Fibroblast of the conjunctiva (primary cell): ENCODE data around the gene MAGEC3.
"Not testable (repeated sequence)": the region's sequence is repeated elsewhere in the genome, so short reads cannot be mapped to it uniquely, and the experiment has no call there.

ENCODE experiments used
- DNase-seq: peaks from one replicate; pipeline ENCODE4 v3.0.0-alpha.2; 2010; ENCODE audit warnings: low read depth

MAGEC3 gene, protein sequence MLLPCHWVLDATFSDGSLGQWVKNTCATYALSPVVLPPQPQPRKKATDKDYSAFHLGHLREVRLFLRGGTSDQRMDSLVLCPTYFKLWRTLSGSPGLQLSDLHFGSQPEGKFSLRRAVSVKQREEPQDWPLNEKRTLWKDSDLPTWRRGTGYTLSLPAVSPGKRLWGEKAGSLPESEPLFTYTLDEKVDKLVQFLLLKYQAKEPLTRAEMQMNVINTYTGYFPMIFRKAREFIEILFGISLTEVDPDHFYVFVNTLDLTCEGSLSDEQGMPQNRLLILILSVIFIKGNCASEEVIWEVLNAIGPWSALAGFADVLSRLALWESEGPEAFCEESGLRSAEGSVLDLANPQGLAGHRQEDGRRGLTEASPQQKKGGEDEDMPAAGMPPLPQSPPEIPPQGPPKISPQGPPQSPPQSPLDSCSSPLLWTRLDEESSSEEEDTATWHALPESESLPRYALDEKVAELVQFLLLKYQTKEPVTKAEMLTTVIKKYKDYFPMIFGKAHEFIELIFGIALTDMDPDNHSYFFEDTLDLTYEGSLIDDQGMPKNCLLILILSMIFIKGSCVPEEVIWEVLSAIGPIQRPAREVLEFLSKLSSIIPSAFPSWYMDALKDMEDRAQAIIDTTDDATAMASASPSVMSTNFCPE

DNA sequence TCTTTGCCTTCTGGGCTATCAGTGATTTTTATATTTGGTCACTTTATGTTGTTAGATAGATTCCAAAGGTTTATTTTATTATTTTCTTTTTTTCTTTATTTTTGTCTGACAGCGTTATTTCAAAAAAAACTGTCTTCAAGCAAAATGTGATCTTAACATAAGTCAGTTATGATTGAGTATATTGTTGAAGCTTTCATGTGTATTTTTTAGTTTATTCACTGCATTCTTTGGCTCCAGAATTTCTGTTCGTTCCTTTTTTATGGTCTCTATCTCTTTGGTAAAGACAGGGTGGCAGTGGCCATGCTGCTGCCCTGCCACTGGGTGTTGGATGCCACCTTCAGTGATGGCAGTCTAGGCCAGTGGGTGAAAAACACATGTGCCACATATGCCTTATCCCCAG lies at the start of gene MAGEC3:
MAGEC3 (plus strand) TSS at position 301 of the 400 bp plus-strand sequence; CDS start at position 301, 0 bp downstream.
- DNase-seq: no peak

DNA sequence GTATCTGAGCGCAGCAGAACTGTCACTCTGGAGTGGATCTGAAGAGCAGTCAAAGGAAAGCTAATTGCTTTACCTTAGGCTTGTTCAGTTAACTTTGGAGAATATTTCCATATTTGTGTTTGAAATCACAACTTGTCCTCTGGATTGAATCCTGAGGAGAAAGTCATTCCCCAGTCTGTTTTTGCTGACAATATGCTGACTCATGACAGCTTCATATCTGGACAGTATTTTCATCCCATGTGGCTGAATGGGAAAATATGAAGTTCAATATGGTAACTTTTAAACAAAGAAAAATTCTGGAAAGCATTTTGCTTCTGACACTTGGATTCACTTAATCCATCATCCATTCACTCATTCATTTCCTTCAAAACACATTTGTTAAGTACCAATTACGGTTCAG lies 46.3 kb upstream of the MAGEC3 start:
- DNase-seq: no peak

DNA sequence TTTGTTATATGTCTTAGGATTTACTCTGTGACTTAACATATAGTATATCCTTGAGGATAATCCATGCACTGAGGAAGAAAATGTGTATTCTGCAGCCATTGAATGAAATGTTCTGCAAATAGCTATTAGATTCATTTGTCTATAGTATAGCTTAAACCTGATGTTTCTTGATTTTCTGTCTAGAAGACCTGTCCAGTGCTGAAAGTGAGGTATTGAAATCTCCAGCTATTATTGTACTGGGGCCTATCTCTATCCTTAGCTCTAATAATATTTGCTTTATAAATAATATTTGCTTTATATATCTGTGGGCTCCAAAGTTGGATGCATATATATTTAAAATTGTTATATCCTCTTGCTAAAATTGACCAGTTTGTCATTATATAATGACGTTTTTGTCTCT lies 26.7 kb upstream of the MAGEC3 start:
- DNase-seq: no peak

DNA sequence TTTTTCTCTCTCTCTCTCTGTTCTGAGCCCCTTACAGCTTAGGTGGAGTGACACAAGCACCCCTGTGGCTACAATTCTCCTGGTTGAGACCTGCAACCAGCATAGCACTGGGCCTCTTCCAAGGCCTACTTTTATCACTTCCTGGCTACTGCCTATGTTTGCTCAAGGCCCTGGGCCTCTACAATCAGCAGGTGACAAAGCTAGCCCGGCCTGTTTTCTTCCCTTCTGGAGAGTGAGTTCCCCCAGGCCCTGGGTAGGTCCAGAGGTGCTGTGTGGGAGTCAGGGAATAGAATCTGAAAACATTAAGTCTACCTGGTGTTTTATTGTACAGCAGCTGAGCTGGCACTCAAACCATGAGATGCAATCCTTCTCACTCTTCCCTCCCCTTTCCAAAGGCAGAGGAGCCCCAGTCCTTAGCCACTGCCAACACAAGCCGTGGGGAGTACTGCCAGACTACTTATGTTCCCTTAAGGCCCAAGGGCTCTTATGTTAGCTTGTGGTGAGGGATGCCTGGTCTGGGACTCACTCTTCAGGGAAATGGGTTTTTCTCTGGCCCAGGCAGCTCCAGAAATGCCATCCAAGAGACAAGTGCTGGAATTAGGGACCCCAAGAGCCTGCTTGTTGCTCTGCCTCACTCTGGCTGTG lies 23.8 kb upstream of the MAGEC3 start:
- no peak for DNase-seq

- no peak for DNase-seq
Observed at GRCh38 chrX:141815904-141816303, 22.2 kb upstream of the MAGEC3 start.

DNA sequence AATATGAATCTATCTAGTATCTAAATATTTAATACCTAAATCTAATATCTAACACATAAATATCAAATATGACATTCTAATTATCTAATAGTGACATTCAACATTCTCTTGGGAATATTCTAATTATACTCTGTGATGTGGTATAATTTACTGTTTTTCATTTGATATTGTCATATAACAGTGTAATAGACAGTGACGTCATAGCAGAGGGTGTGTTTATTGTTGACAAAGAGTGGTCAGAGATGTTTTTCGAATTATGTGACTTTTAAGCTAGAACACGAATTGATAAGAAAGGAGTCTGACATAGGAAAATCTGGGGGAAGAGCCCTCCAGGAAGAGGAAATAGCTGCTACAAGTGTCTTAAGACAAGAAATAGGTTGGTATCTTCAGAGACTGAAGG lies 5.9 kb upstream of the MAGEC3 start:
- DNase-seq: no peak

- DNase-seq: no peak
Observed at GRCh38 chrX:141839856-141840255, 1.7 kb downstream of the MAGEC3 start.

- DNase-seq: no peak
Observed at GRCh38 chrX:141857479-141857878, 19.4 kb downstream of the MAGEC3 start.

- no peak for DNase-seq
Observed at GRCh38 chrX:141879616-141880015, 41.5 kb downstream of the MAGEC3 start.

GRCh38 chrX:141888811-141889210 lies 50.7 kb downstream of the MAGEC3 start:
- not testable (repeated sequence) for DNase-seq

DNA sequence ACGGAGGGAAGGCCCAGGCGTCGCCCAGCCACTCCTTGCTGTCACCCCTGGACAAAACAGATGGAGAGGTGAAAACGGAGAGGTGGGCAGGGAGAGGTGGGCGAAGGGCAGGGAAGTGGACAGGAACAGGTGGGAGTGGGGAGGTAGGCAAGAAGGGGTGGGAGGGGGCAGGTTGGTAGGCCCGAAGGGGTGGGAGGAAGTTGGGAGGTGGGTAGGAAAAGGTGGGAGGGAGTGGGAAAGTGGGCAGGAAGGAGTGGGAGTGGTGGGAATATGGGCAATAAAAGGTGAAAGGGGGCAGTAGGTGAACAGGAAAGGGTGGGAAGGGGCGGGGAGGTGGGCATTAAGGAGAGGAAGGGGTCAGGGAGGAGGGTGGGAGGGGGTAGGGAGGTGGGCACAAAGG lies 56.6 kb downstream of the MAGEC3 start:
- no peak for DNase-seq

DNA sequence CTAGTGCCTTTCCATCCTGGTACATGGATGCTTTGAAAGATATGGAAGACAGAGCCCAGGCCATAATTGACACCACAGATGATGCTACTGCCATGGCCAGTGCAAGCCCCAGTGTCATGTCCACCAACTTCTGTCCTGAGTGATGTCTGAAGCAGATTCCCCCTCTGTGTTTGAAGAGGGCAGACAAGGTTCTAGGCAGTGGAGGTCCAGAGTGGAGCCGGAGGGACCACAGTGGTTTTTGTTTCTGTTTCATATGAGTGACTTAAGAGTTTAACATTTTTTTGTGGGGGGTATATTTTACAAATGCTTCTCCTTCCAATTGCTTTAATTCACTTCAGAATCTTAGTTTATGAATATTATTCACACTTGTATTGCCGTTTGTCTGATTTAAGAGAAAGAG lies 59.6 kb downstream of the MAGEC3 start:
- no peak for DNase-seq

GRCh38 chrX:141902366-141902765 lies 64.2 kb downstream of the MAGEC3 start:
- no peak for DNase-seq

- DNase-seq: no peak
Observed at GRCh38 chrX:141903400-141904155, 65.5 kb downstream of the MAGEC3 start, which contains the start of gene MAGEC1. Gene MAGEC1, plus strand, starts transcription at chrX:141903894. Its CDS starts 1,179 bp downstream, at chrX:141905073.

- no peak for DNase-seq
Observed at GRCh38 chrX:141904262-141904661, 66.1 kb downstream of the MAGEC3 start.

DNA sequence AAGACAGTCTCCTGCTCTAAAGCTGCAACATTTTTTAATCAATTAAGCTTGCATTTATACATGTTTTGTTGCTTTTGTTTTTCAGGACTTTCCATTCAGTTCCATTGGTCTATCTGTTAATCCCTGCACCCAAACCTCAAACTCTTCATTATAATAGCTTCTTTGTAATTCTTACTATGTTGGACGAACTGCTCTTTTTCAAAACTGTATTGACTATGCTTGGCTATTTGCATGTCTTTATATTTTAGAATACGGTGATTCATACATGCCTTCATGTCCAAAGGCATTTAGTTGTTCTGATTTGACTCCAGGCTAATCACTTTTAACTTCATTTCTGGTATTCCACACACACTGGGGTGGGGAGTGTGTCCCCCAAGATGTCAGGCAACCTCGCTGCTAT lies 79.7 kb downstream of the MAGEC3 start:
- DNase-seq: no peak

- no peak for DNase-seq
Observed at GRCh38 chrX:141924293-141924692, 86.2 kb downstream of the MAGEC3 start.

GRCh38 chrX:141928432-141928831 lies 90.3 kb downstream of the MAGEC3 start:
- no peak for DNase-seq

DNA sequence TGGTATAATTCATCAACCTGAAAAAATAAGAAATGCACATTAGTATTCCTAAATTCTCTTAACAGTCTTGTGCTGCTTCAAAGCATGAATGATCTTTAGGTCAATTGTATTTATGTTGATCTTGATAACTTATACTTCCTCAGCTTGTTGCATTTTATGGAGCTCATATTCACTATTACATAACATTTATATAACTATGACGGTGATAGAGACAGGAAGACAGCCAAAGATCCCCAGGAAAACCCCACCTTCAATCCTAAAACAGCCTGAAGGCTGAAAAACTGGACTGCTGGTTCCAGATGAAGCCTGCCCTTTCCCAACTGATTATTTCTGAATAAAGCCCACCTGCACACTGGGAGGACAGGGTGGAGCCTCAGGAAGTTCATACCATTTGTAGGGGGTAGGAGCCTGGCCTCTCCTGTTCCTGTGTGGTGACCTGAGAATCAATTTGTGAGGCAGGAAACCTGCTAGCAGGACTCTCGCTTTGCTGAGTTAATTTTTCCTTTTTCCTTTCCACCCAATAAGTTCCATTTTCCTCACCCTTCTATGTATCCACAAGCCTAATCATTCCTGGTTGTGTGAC lies 96.0 kb downstream of the MAGEC3 start:
- DNase-seq: no peak

DNA sequence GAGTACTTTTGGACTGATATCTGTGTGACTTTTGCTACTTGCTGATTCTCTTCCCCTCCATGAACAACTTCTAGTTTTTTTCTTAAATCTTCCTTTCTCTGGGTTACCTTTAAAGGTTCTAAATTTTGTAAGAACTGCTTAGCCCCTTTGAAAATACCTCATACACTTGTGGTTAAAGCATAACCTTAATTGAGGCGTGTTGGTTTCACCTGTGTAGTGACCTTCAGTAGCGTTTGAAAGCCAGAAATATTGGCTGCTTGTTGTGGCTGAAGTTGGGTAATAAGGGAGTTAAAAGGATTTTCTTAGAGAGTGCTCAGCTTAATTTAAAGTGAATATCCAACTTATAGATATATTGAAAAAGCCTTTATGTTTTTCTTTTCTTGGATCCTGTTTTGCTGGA lies 97.5 kb downstream of the MAGEC3 start:
- DNase-seq: no peak

- DNase-seq: no peak
Observed at GRCh38 chrX:141936080-141936479, 98.0 kb downstream of the MAGEC3 start.

- no peak for DNase-seq
Observed at GRCh38 chrX:141941234-141941633, 103.1 kb downstream of the MAGEC3 start.
